Measurements from ENCODE around the gene GPD2. TPM values are rescaled to one million over a fixed set of nuclear protein-coding genes. Genes with fewer than 3 reads are reported as not detected.
"Not testable (repeated sequence)": the region's sequence is repeated elsewhere in the genome, so short reads cannot be mapped to it uniquely, and the experiment has no call there.

Gene GPD2
- total and polyA plus RNA-seq, 2 of the 4 experiments (the other 2 are of a cell fraction) = 20.4 to 100 TPM

GRCh38 chr2:156615836-156616322, 179.7 kb downstream of the GPD2 start:
- no peaks in the 10 kb centered on the region for H3K4me1 ChIP-seq (ENCODE audit: control insufficient read depth, insufficient read depth, low read length)
- H3K9ac ChIP-seq (ENCODE audit: low read depth, low read length) = no peak overlapping the region
- ATAC-seq (ENCODE audit: low read depth) (no peak), DNase-seq (no peak)
- no peak overlapping the region for H3K4ac ChIP-seq (ENCODE audit: low read depth, low read length)
- H3K56ac ChIP-seq (ENCODE audit: extremely low read depth, insufficient read depth, low read length) = no peak overlapping the region
- no peaks in the 10 kb centered on the region for H3K9me1 ChIP-seq (ENCODE audit: insufficient read depth, low read length)
- no peak overlapping the region for H4K91ac ChIP-seq (ENCODE audit: insufficient read depth, low read depth, low read length)
- no peaks in the 10 kb centered on the region for H3K9me3 ChIP-seq (ENCODE audit: control insufficient read depth, insufficient read depth, low read length)
- no peak overlapping the region for H4K8ac ChIP-seq (ENCODE audit: low read depth in 2 of 2, low read length in 2 of 2)
- POLR2A ChIA-PET (ENCODE audit: unreplicated experiment) = no interaction called here
- H3K27ac ChIP-seq (ENCODE audit: insufficient read depth, low read length) = no peak overlapping the region
- H2BK5ac ChIP-seq (ENCODE audit: low read depth, low read length, poor library complexity, severe bottlenecking) = no peak overlapping the region
- no peak for TF ChIP-seq POLR2A (IDR thresholded peaks at IDR 0.05; ENCODE audit: low read depth, low read length)
- no peak for TF ChIP-seq FOS (IDR thresholded peaks at IDR 0.05; ENCODE audit: low read depth, low read length)
- TF ChIP-seq CTCF (conservative IDR thresholded peaks at IDR 0.05; ENCODE audit: low read depth, low read length) = no peak
- TF ChIP-seq SMC3 (IDR thresholded peaks at IDR 0.05; ENCODE audit: low read depth, low read length) = no peak
- TF ChIP-seq ELK1 (IDR thresholded peaks at IDR 0.05; ENCODE audit: borderline replicate concordance, low read depth, low read length) = no peak
- H3K36me3 ChIP-seq (ENCODE audit: control insufficient read depth, insufficient read depth, low read length) = no peaks in the 10 kb centered on the region
- H3K27me3 ChIP-seq (ENCODE audit: control insufficient read depth, insufficient read depth, low read length) = no peaks in the 10 kb centered on the region
- H3K14ac ChIP-seq (replicated peaks; ENCODE audit: low read depth, low read length) = no peak overlapping the region
- no peak overlapping the region for H3K23ac ChIP-seq (ENCODE audit: low read depth, low read length)
- H3K4me2 ChIP-seq (ENCODE audit: low read depth, low read length) = no peak overlapping the region
- H2BK20ac ChIP-seq (ENCODE audit: low read depth, low read length) = no peak overlapping the region
- dilution Hi-C loops (cut with HindIII; ENCODE audit: low sequenced_read_pairs, unreplicated experiment) (no loop called here), in situ Hi-C loops (cut with MboI; ENCODE audit: low sequenced_read_pairs) (no loop called here), intact Hi-C loops (cut with micrococcal nuclease) (no loop called here)
- WGBS, 2 experiments (ENCODE audit: extremely low coverage in 2 of 2, insufficient read length in 1 of 2) = 20% methylated on average over 2 of the region's 2 CpGs; no CpG with 5 or more reads in 1 of the 2 experiments
- H2BK120ac ChIP-seq (ENCODE audit: low read depth, low read length) = no peak overlapping the region
- H3K79me1 ChIP-seq (ENCODE audit: low read depth in 1 of 2, low read length in 2 of 2) = no peaks in the 10 kb centered on the region
- H4K20me1 ChIP-seq (ENCODE audit: insufficient read depth, low read length) = no peaks in the 10 kb centered on the region
- CTCF ChIA-PET = interaction anchor here (1.1 kb wide), 1 partner anchor 13 kb away, joined by 3 read pairs; no protein-coding TSS in a partner anchor
- H2BK15ac ChIP-seq (ENCODE audit: low read depth, low read length) = no peak overlapping the region
- no peak overlapping the region for H2AK9ac ChIP-seq (replicated peaks; ENCODE audit: low read depth, low read length, poor library complexity)
- H3K18ac ChIP-seq (ENCODE audit: low read depth, low read length) = no peak overlapping the region
- H2AK5ac ChIP-seq (ENCODE audit: low read depth, low read length) = no peak overlapping the region
- H3K4me3 ChIP-seq (ENCODE audit: insufficient read depth, low read depth, low read length) = no peak overlapping the region
- no peak overlapping the region for H2AFZ ChIP-seq (replicated peaks; ENCODE audit: low read length, poor library complexity)
- no peak overlapping the region for H4K5ac ChIP-seq (ENCODE audit: low read depth, low read length)
- no TSS peak for BruUV-seq (replicated peaks)

- ATAC-seq (ENCODE audit: low read depth); H3K9me1 ChIP-seq (ENCODE audit: insufficient read depth, low read length); H2AK9ac ChIP-seq (replicated peaks; ENCODE audit: low read depth, low read length, poor library complexity); H4K5ac ChIP-seq (ENCODE audit: low read depth, low read length); H3K27me3 ChIP-seq (ENCODE audit: control insufficient read depth, insufficient read depth, low read length); DNase-seq; H4K91ac ChIP-seq (ENCODE audit: insufficient read depth, low read depth, low read length); BruUV-seq (replicated peaks); H3K79me1 ChIP-seq (ENCODE audit: low read depth in 1 of 2, low read length in 2 of 2); H2BK5ac ChIP-seq (ENCODE audit: low read depth, low read length, poor library complexity, severe bottlenecking); H3K4me1 ChIP-seq (ENCODE audit: control insufficient read depth, insufficient read depth, low read length); H3K56ac ChIP-seq (ENCODE audit: extremely low read depth, insufficient read depth, low read length); H3K14ac ChIP-seq (replicated peaks; ENCODE audit: low read depth, low read length); H3K23ac ChIP-seq (ENCODE audit: low read depth, low read length); H2AK5ac ChIP-seq (ENCODE audit: low read depth, low read length); H3K27ac ChIP-seq (ENCODE audit: insufficient read depth, low read length); H3K4ac ChIP-seq (ENCODE audit: low read depth, low read length); H2BK120ac ChIP-seq (ENCODE audit: low read depth, low read length); H4K20me1 ChIP-seq (ENCODE audit: insufficient read depth, low read length); H3K9ac ChIP-seq (ENCODE audit: low read depth, low read length); H2BK15ac ChIP-seq (ENCODE audit: low read depth, low read length); H3K4me3 ChIP-seq (ENCODE audit: insufficient read depth, low read depth, low read length); H3K18ac ChIP-seq (ENCODE audit: low read depth, low read length); CTCF ChIA-PET; dilution Hi-C loops (cut with HindIII; ENCODE audit: low sequenced_read_pairs, unreplicated experiment); H3K36me3 ChIP-seq (ENCODE audit: control insufficient read depth, insufficient read depth, low read length); H4K8ac ChIP-seq (ENCODE audit: low read depth in 2 of 2, low read length in 2 of 2); H3K4me2 ChIP-seq (ENCODE audit: low read depth, low read length); H2AFZ ChIP-seq (replicated peaks; ENCODE audit: low read length, poor library complexity); in situ Hi-C loops (cut with MboI; ENCODE audit: low sequenced_read_pairs); H2BK20ac ChIP-seq (ENCODE audit: low read depth, low read length); H3K9me3 ChIP-seq (ENCODE audit: control insufficient read depth, insufficient read depth, low read length); intact Hi-C loops (cut with micrococcal nuclease): not testable (repeated sequence)
- POLR2A ChIA-PET (ENCODE audit: unreplicated experiment) = interaction anchor here (0.6 kb wide), 1 partner anchor 579 kb away, joined by 14 read pairs; no protein-coding TSS in a partner anchor
- WGBS, 2 experiments (ENCODE audit: extremely low coverage in 2 of 2, insufficient read length in 1 of 2) = 92% methylated on average over 9 of the region's 33 CpGs; no CpG with 5 or more reads in 1 of the 2 experiments
Measured at GRCh38 chr2:156618071-156618470, 181.9 kb downstream of the GPD2 start.

All from IMR-90 (cell line).